GM19455 (cell line): ENCODE results near the gene ADH4.
"Not testable (repeated sequence)": the region's sequence is repeated elsewhere in the genome, so short reads cannot be mapped to it uniquely, and the experiment has no call there.

ENCODE experiments used
- ATAC-seq: cut with Tn5 transposase; IDR thresholded peaks from one replicate; pipeline ENCODE4 v1.9.1; 2021; ENCODE audit not compliant: unreplicated experiment

ADH4 gene

GRCh38 chr4:99084595-99084994, 59.5 kb downstream of the ADH4 start:
- ATAC-seq = no peak

GRCh38 chr4:99082192-99082591, 61.9 kb downstream of the ADH4 start:
- no peak for ATAC-seq

GRCh38 chr4:99080869-99081268, 63.2 kb downstream of the ADH4 start:
- ATAC-seq = not testable (repeated sequence)

GRCh38 chr4:99079625-99080295, 64.3 kb downstream of the ADH4 start:
- ATAC-seq = no peak

- no peak for ATAC-seq
These were observed 65.0 kb downstream of the ADH4 start for GRCh38 chr4:99078931-99079624.

GRCh38 chr4:99078336-99078735, 65.8 kb downstream of the ADH4 start:
- ATAC-seq = no peak

GRCh38 chr4:99077177-99077576, 66.9 kb downstream of the ADH4 start:
- ATAC-seq = no peak

GRCh38 chr4:99076292-99076976, 67.7 kb downstream of the ADH4 start:
- no peak for ATAC-seq

- no peak for ATAC-seq
These were observed 69.3 kb downstream of the ADH4 start for GRCh38 chr4:99074816-99075215.
